H1 (cell line): ENCODE measurements around the gene SYNCRIP. TPM values are rescaled to one million over a fixed set of nuclear protein-coding genes. Genes with fewer than 3 reads are reported as not detected.

Experiments used
- HDAC6 ChIP-seq: IDR thresholded peaks from one replicate; pipeline ENCODE4 v1.7.1; 2012; ENCODE audit warnings: low read depth, mild to moderate bottlenecking, inconsistent platforms, low read length, moderate library complexity
- KDM5A ChIP-seq: fragments of 200-600 bp; IDR thresholded peaks from 2 replicates; pipeline ENCODE4 v1.7.1; 2012; ENCODE audit warnings: mild to moderate bottlenecking, low read length, inconsistent platforms, mixed read lengths
- RFX5 ChIP-seq: IDR thresholded peaks from 2 replicates; pipeline ENCODE4 v1.6.1; 2011; ENCODE audit warnings: low read depth, low read length, improper control_type of control experiment, borderline replicate concordance
- RXRA ChIP-seq: IDR thresholded peaks from 2 replicates; pipeline ENCODE4 v1.6.1; 2011; ENCODE audit warnings: low read depth, mild to moderate bottlenecking, low read length, moderate library complexity; ENCODE audit not compliant: insufficient read depth
- polyA plus RNA-seq, 7 experiments: library from polyadenylated mRNA; depleted of rRNA in 3 of 7; stranded (reverse) in 5 of 7; unstranded in 2 of 7; fragments of >200 nt in 5 of 7; fragments of 200-250 nt in 2 of 7; gene quantifications; 1 replicate in 5 of 7; 2 replicates in 1 of 7; 4 replicates in 1 of 7; pipeline versions ENCODE4 v1.2.1 to v1.2.3, GENCODE V29; 2011 to 2013; ENCODE audit warnings: missing spikeins in 2 of 7, mixed read lengths in 2 of 7
- total RNA-seq: library from RNA; stranded (reverse); fragmentation: NEBNext Ultra II Directional; extraction: Animal tissue kit (Norgen Biotek cat#: 25700); gene quantifications from 2 replicates; pipeline ENCODE4 v1.2.1, GENCODE V29; 2021
- TF ChIP-seq, protein P1 (sequence below): IDR thresholded peaks from 2 replicates; pipeline ENCODE4 v1.6.1; 2012; ENCODE audit warnings: inconsistent platforms

SYNCRIP gene
- total and polyA plus RNA-seq, 2 of the 8 experiments (the other 6 are each of a cell fraction or from before 2014, with no cell fraction given) = 16.8 to 219 TPM

GRCh38 chr6:85568411-85568810 lies 74.3 kb downstream of the SYNCRIP start (continued):
- TF ChIP-seq HDAC6 (no peak), RFX5 (no peak), KDM5A (no peak), RXRA (no peak)
- TF ChIP-seq, protein P1, sequence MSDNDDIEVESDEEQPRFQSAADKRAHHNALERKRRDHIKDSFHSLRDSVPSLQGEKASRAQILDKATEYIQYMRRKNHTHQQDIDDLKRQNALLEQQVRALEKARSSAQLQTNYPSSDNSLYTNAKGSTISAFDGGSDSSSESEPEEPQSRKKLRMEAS = no peak
